Endothelial cell (in vitro differentiated cells): ENCODE results near the gene SOST. TPM values are rescaled to one million over a fixed set of nuclear protein-coding genes. Genes with fewer than 3 reads are reported as not detected.

Source experiments
- DNase-seq: peaks from one replicate; pipeline ENCODE4 v3.0.0; 2021; ENCODE audit warnings: low spot score
- H3K27ac Mint-ChIP-seq: one replicate; pipeline ENCODE4 v1.8.0; 2021; ENCODE audit warnings: mixed read lengths, inconsistent platforms; ENCODE audit not compliant: unreplicated experiment
- H3K27me3 Mint-ChIP-seq: one replicate; pipeline ENCODE4 v1.8.0; 2021; ENCODE audit warnings: mild to moderate bottlenecking, moderate library complexity, mixed read lengths, inconsistent platforms; ENCODE audit not compliant: unreplicated experiment
- H3K36me3 Mint-ChIP-seq: one replicate; pipeline ENCODE4 v1.8.0; 2021; ENCODE audit warnings: mild to moderate bottlenecking, low read depth, mixed read lengths, inconsistent platforms; ENCODE audit not compliant: unreplicated experiment
- H3K4me1 Mint-ChIP-seq: one replicate; pipeline ENCODE4 v1.8.0; 2021; ENCODE audit warnings: mild to moderate bottlenecking, mixed read lengths, inconsistent platforms; ENCODE audit not compliant: unreplicated experiment
- H3K4me3 Mint-ChIP-seq: one replicate; pipeline ENCODE4 v1.8.0; 2021; ENCODE audit warnings: mild to moderate bottlenecking, mixed read lengths, inconsistent platforms; ENCODE audit not compliant: unreplicated experiment
- H3K9me3 Mint-ChIP-seq: one replicate; pipeline ENCODE4 v1.8.0; 2021; ENCODE audit warnings: mixed read lengths, inconsistent platforms; ENCODE audit not compliant: unreplicated experiment
- CTCF ChIP-seq: fragments of 200-600 bp; sonication (generic); IDR thresholded peaks from one replicate; pipeline ENCODE4 v1.5.0; 2021; ENCODE audit warnings: antibody characterized with exemption; ENCODE audit not compliant: unreplicated experiment
- total RNA-seq: library from RNA; stranded (reverse); fragmentation: NEBNext Ultra II Directional; extraction: Animal tissue kit (Norgen Biotek cat#: 25700); gene quantifications from one replicate; pipeline ENCODE4 v1.2.1, GENCODE V29; 2021; ENCODE audit not compliant: unreplicated experiment

SOST gene
- total RNA-seq, 1 donor from 2014 or later, result 29.6 TPM

GRCh38 chr17:43774304-43775250 lies 16.0 kb upstream of the SOST start:
- Mint-ChIP-seq H3K27me3 (peaks cover 9% of the 10 kb centered on the region), H3K4me1 (peaks cover 5% of the 10 kb centered on the region), H3K4me3 (peak overlapping the region; percentile 56), H3K36me3 (peaks cover 23% of the 10 kb centered on the region), H3K9me3 (no peaks in the 10 kb centered on the region), H3K27ac (no peak overlapping the region)
- no peak for TF ChIP-seq CTCF
- no peak for DNase-seq

- H3K9me3 Mint-ChIP-seq, result no peaks in the 10 kb centered on the region
- peak overlapping the region; percentile 58 for H3K4me3 Mint-ChIP-seq
- H3K27me3 Mint-ChIP-seq, result peaks cover 7% of the 10 kb centered on the region
- no peak for TF ChIP-seq CTCF
- no peak for DNase-seq
- H3K36me3 Mint-ChIP-seq, result peaks cover 29% of the 10 kb centered on the region
- no peak overlapping the region for H3K27ac Mint-ChIP-seq
- H3K4me1 Mint-ChIP-seq, result peaks cover 5% of the 10 kb centered on the region
These were observed 14.5 kb upstream of the SOST start for GRCh38 chr17:43772877-43773648.

- DNase-seq, result no peak
- Mint-ChIP-seq H3K4me1 (peaks cover 5% of the 10 kb centered on the region), H3K9me3 (no peaks in the 10 kb centered on the region), H3K27ac (no peak overlapping the region), H3K36me3 (peaks cover 29% of the 10 kb centered on the region), H3K27me3 (peaks cover 5% of the 10 kb centered on the region), H3K4me3 (no peak overlapping the region)
- TF ChIP-seq CTCF, result no peak
These were observed 12.9 kb upstream of the SOST start for GRCh38 chr17:43771463-43771862.

- Mint-ChIP-seq H3K9me3 (no peaks in the 10 kb centered on the region), H3K27me3 (peaks cover 2% of the 10 kb centered on the region), H3K36me3 (peaks cover 29% of the 10 kb centered on the region), H3K27ac (no peak overlapping the region), H3K4me1 (peaks cover 5% of the 10 kb centered on the region), H3K4me3 (no peak overlapping the region)
- no peak for DNase-seq
- no peak for TF ChIP-seq CTCF
These were observed 12.4 kb upstream of the SOST start for GRCh38 chr17:43770957-43771356.
